ENCODE measurements around the gene LGALS9C. TPM values are rescaled to one million over a fixed set of nuclear protein-coding genes. Genes with fewer than 3 reads are reported as not detected.
"Not testable (repeated sequence)": the region's sequence is repeated elsewhere in the genome, so short reads cannot be mapped to it uniquely, and the experiment has no call there.

Gene LGALS9C
- total RNA-seq, 2 donors from 2014 or later: 0.38 TPM; not detected in 1

GRCh38 chr17:18528435-18528834 is 51.8 kb downstream of the LGALS9C start:
- not testable (repeated sequence) for ATAC-seq; H3K27ac Mint-ChIP-seq; H3K4me1 Mint-ChIP-seq (ENCODE audit: low read depth in 2 of 2); H3K9me3 Mint-ChIP-seq; DNase-seq (ENCODE audit: low spot score); H3K27me3 Mint-ChIP-seq; H3K4me3 Mint-ChIP-seq; H3K36me3 Mint-ChIP-seq

GRCh38 chr17:18528899-18529500 is 52.4 kb downstream of the LGALS9C start:
- ATAC-seq: not testable (repeated sequence)

GRCh38 chr17:18530405-18530804 is 53.8 kb downstream of the LGALS9C start:
- H3K27ac Mint-ChIP-seq: not testable (repeated sequence)

More at GRCh38 chr17:18528899-18529500, 52.4 kb downstream of the LGALS9C start:
- H3K36me3 Mint-ChIP-seq; H3K4me3 Mint-ChIP-seq; H3K9me3 Mint-ChIP-seq; H3K27ac Mint-ChIP-seq; H3K4me1 Mint-ChIP-seq (ENCODE audit: low read depth in 2 of 2); DNase-seq (ENCODE audit: low spot score); H3K27me3 Mint-ChIP-seq: not testable (repeated sequence)

GRCh38 chr17:18542234-18542633 is 65.6 kb downstream of the LGALS9C start:
- H3K27ac Mint-ChIP-seq; H3K9me3 Mint-ChIP-seq; H3K36me3 Mint-ChIP-seq; DNase-seq (ENCODE audit: low spot score); H3K27me3 Mint-ChIP-seq; H3K4me1 Mint-ChIP-seq (ENCODE audit: low read depth in 2 of 2); ATAC-seq; H3K4me3 Mint-ChIP-seq: not testable (repeated sequence)

More at GRCh38 chr17:18530405-18530804, 53.8 kb downstream of the LGALS9C start:
- not testable (repeated sequence) for H3K27me3 Mint-ChIP-seq; H3K4me3 Mint-ChIP-seq; H3K9me3 Mint-ChIP-seq; ATAC-seq; H3K36me3 Mint-ChIP-seq; H3K4me1 Mint-ChIP-seq (ENCODE audit: low read depth in 2 of 2); DNase-seq (ENCODE audit: low spot score)

GRCh38 chr17:18542907-18543306 is 66.3 kb downstream of the LGALS9C start:
- H3K27me3 Mint-ChIP-seq; ATAC-seq; H3K9me3 Mint-ChIP-seq; H3K4me3 Mint-ChIP-seq; DNase-seq (ENCODE audit: low spot score); H3K4me1 Mint-ChIP-seq (ENCODE audit: low read depth in 2 of 2); H3K27ac Mint-ChIP-seq; H3K36me3 Mint-ChIP-seq: not testable (repeated sequence)

Other genes starting within 250 kb of the LGALS9C start
- gene FLII, start 218.1 kb upstream of the LGALS9C start, total RNA-seq: 100 to 1,000 TPM; 247 to 285 TPM
- gene MIEF2, start 216.1 kb upstream of the LGALS9C start, total RNA-seq: 1 to 10 TPM; 6.8 to 8.1 TPM
- gene TOP3A, start 161.8 kb upstream of the LGALS9C start, total RNA-seq: 100 to 1,000 TPM in 1 of 2 donors, 10 to 100 TPM in 1; 65.6 to 144 TPM
- gene SMCR8, start 161.5 kb upstream of the LGALS9C start, total RNA-seq: 10 to 100 TPM; 29.1 to 32.1 TPM
- gene SHMT1, start 113.2 kb upstream of the LGALS9C start, total RNA-seq: 10 to 100 TPM; 24.8 to 70.6 TPM
- gene EVPLL, start 99.0 kb upstream of the LGALS9C start, total RNA-seq: not detected
- gene TBC1D28, start 167.6 kb downstream of the LGALS9C start, total RNA-seq: not detected
- 1 to 10 TPM; 3.8 to 9.6 TPM for gene FOXO3B, start 205.5 kb downstream of the LGALS9C start, total RNA-seq

Measured in natural killer cell treated with Interleukin-12 subunit alpha and Interleukin-12 subunit beta and Interleukin-15 and Interleukin-18, amount 100 ng/mL, for 72 hours (primary cell).